Hepatocyte (in vitro differentiated cells): ENCODE data around the gene C8A. TPM values are rescaled to one million over a fixed set of nuclear protein-coding genes. Genes with fewer than 3 reads are reported as not detected.

ENCODE experiments used
- DNase-seq: peaks from one replicate; pipeline ENCODE4 v3.0.0-alpha.2; 2016; ENCODE audit warnings: low spot score
- H2AFZ ChIP-seq: fragments of 200-600 bp; sonication (generic); 2 replicates; pipeline ENCODE4 v1.6.0; 2016; ENCODE audit warnings: antibody characterized with exemption, mild to moderate bottlenecking
- H3K27ac ChIP-seq: fragments of 200-600 bp; sonication (generic); 2 replicates; pipeline ENCODE4 v1.5.1; 2016; ENCODE audit warnings: mild to moderate bottlenecking
- H3K27me3 ChIP-seq: fragments of 200-600 bp; sonication (generic); 2 replicates; pipeline ENCODE4 v1.6.1; 2016
- H3K36me3 ChIP-seq: fragments of 200-600 bp; sonication (generic); replicated peaks from 2 replicates; pipeline ENCODE4 v1.5.1; 2016; ENCODE audit warnings: low read depth; ENCODE audit not compliant: insufficient read depth
- H3K4me1 ChIP-seq: fragments of 200-600 bp; sonication (generic); 2 replicates; pipeline ENCODE4 v1.5.1; 2016; ENCODE audit warnings: mild to moderate bottlenecking, moderate library complexity; ENCODE audit not compliant: insufficient read depth
- H3K4me2 ChIP-seq: fragments of 200-600 bp; sonication (generic); 2 replicates; pipeline ENCODE4 v1.6.0; 2016
- H3K4me3 ChIP-seq: fragments of 200-600 bp; sonication (generic); 2 replicates; pipeline ENCODE4 v1.5.1; 2016; ENCODE audit warnings: mild to moderate bottlenecking
- H3K79me2 ChIP-seq: fragments of 200-600 bp; sonication (generic); 2 replicates; pipeline ENCODE4 v1.6.0; 2017; ENCODE audit warnings: mild to moderate bottlenecking
- H3K9me2 ChIP-seq: fragments of 200-600 bp; sonication (generic); replicated peaks from 2 replicates; pipeline ENCODE4 v1.6.0; 2017; ENCODE audit warnings: mild to moderate bottlenecking; ENCODE audit not compliant: insufficient read depth
- H3K9me3 ChIP-seq: fragments of 200-600 bp; sonication (generic); 2 replicates; pipeline ENCODE4 v1.5.1; 2016; ENCODE audit warnings: low read depth, mild to moderate bottlenecking
- H4K20me1 ChIP-seq: fragments of 200-600 bp; sonication (generic); 2 replicates; pipeline ENCODE4 v1.6.0; 2016; ENCODE audit warnings: mild to moderate bottlenecking; ENCODE audit not compliant: insufficient read depth, poor library complexity, severe bottlenecking
- EZH2 ChIP-seq: fragments of 200-600 bp; sonication (generic); IDR thresholded peaks from 2 replicates; pipeline ENCODE4 v1.6.1; 2016; ENCODE audit warnings: antibody characterized with exemption, mild to moderate bottlenecking, borderline replicate concordance
- EZH2phosphoT487 ChIP-seq: fragments of 200-600 bp; sonication (generic); IDR thresholded peaks from one replicate; pipeline ENCODE4 v1.6.1; 2018; ENCODE audit warnings: antibody characterized with exemption, mild to moderate bottlenecking, low read depth, moderate library complexity; ENCODE audit not compliant: unreplicated experiment, severe bottlenecking
- WGBS: methylation state at CpG from one replicate; pipeline ENCODE4 v1.1.6; 2016; ENCODE audit warnings: low lambda C conversion rate; ENCODE audit errors: missing lambda C conversion rate; 5-methylcytosine and 5-hydroxymethylcytosine counted together
- polyA plus RNA-seq: library from polyadenylated mRNA; unstranded; fragments of >200 nt; fragmentation: Nextera tagmentation; extraction: Ambion mirVana; gene quantifications from 2 replicates; pipeline ENCODE4 v1.2.1, GENCODE V29; 2016
- total RNA-seq: library from RNA; depleted of rRNA; stranded (reverse); fragments of >200 nt; gene quantifications from 2 replicates; pipeline ENCODE4 v1.2.3, GENCODE V29; 2014
- TF ChIP-seq, protein P1 (sequence below): fragments of 200-600 bp; sonication (generic); IDR thresholded peaks from 2 replicates; pipeline ENCODE4 v1.5.1; 2016; ENCODE audit warnings: antibody characterized with exemption, mild to moderate bottlenecking; ENCODE audit not compliant: poor library complexity

The C8A gene
- total and polyA plus RNA-seq, 2 experiments from 2014 or later, result 6.1 to 8.2 TPM

DNA sequence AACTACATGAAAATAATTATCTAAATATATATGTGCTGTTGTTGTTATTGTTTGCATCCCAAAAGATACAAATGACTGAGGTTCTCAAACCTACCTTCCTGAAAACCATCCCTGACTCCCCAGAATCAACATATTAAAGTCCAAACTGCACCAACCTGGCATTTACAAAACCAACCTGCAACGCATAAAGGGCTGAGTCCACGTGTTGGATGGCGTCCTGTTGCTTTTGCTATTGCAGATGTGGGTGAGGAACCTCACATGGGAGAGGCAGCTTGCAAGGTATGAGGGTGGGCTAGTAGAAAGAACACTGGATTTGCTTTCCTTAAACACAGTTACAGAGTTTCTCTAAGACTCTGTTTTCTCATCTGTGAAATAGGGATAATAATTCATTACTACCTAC, 112.8 kb downstream of the C8A start:
- Histone ChIP-seq H3K4me1 (peaks cover 10% of the 10 kb centered on the region), H3K36me3 (no peaks in the 10 kb centered on the region), H2AFZ (no peak overlapping the region), H4K20me1 (no peaks in the 10 kb centered on the region), H3K27me3 (no peaks in the 10 kb centered on the region), H3K9me2 (no peaks in the 10 kb centered on the region), H3K9me3 (no peaks in the 10 kb centered on the region), H3K4me3 (no peak overlapping the region), H3K27ac (no peak overlapping the region), H3K4me2 (no peak overlapping the region), H3K79me2 (no peaks in the 10 kb centered on the region)
- 78% methylated on average over 3 of the region's 3 CpGs for WGBS
- no peak for DNase-seq
- no peak for TF ChIP-seq EZH2
- TF ChIP-seq, protein P1, sequence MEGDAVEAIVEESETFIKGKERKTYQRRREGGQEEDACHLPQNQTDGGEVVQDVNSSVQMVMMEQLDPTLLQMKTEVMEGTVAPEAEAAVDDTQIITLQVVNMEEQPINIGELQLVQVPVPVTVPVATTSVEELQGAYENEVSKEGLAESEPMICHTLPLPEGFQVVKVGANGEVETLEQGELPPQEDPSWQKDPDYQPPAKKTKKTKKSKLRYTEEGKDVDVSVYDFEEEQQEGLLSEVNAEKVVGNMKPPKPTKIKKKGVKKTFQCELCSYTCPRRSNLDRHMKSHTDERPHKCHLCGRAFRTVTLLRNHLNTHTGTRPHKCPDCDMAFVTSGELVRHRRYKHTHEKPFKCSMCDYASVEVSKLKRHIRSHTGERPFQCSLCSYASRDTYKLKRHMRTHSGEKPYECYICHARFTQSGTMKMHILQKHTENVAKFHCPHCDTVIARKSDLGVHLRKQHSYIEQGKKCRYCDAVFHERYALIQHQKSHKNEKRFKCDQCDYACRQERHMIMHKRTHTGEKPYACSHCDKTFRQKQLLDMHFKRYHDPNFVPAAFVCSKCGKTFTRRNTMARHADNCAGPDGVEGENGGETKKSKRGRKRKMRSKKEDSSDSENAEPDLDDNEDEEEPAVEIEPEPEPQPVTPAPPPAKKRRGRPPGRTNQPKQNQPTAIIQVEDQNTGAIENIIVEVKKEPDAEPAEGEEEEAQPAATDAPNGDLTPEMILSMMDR, result no peak
- TF ChIP-seq EZH2phosphoT487, result no peak

Other genes starting within 250 kb of the C8A start
- 7.7 and 7.8 TPM in 2 replicates for gene PRKAA2, start 209.5 kb upstream of the C8A start, total RNA-seq
- 1.2 and 1.8 TPM in 2 replicates for gene PRKAA2, start 209.5 kb upstream of the C8A start, polyA plus RNA-seq
- 15.3 and 15.5 TPM in 2 replicates for gene FYB2, start 35.4 kb upstream of the C8A start, total RNA-seq
- 18.6 and 21.0 TPM in 2 replicates for gene FYB2, start 35.4 kb upstream of the C8A start, polyA plus RNA-seq
- 21.6 and 22.1 TPM in 2 replicates for gene C8B, start 111.2 kb downstream of the C8A start, total RNA-seq
- 7.4 and 29.0 TPM in 2 replicates for gene C8B, start 111.2 kb downstream of the C8A start, polyA plus RNA-seq